T-helper 22 cell (primary cell): ENCODE measurements around the gene COX8A.
"Not testable (repeated sequence)": the region's sequence is repeated elsewhere in the genome, so short reads cannot be mapped to it uniquely, and the experiment has no call there.

Source experiments
- DNase-seq: peaks from one replicate; pipeline ENCODE4 v3.0.0-alpha.2; 2020; ENCODE audit warnings: low read depth

COX8A gene, protein sequence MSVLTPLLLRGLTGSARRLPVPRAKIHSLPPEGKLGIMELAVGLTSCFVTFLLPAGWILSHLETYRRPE

GRCh38 chr11:63974259-63975143, at the start of gene COX8A:
COX8A (plus strand) TSS chr11:63974620; CDS start chr11:63974681, 61 bp downstream.
- DNase-seq: peak; percentile 95

DNA sequence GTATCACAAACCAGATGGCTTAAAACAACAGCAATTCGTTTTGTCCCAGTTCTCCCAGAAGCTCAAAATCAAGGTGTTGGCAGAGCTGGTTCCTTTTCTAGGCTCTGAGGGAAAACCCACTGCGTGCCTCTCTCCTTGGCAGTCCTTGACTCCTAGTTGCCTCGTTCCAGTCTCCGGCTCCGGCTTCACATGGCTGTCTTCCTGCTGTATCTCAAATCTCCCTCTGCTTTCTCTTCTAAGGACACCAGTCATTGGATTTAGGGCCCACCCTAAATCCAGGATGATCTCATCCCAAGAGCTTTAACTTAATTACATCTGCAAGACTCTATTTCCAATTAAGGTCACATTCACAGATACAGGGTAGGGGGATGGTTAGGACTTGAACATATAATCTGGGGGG, 44.8 kb upstream of the COX8A start:
- no peak for DNase-seq

DNA sequence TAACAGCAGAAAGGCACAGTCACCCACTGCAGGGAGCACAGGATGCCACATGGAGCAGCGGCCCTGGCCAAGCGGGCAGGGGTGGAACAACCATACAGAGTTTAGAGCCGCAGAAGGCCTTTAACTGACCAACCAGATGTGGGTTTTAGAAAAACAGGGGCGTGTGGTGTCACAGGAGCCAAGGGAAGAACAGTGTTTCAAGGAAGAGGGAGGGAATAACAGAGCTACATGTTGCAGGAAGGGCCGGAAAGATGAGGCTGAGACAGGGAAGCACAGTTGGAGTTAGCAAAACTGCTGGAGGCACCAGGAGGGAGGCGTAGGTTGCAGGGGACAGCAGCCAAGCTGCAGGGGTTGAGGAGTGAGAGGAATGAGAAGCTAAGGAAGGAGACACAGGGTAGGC, 43.4 kb upstream of the COX8A start:
- no peak for DNase-seq

DNA sequence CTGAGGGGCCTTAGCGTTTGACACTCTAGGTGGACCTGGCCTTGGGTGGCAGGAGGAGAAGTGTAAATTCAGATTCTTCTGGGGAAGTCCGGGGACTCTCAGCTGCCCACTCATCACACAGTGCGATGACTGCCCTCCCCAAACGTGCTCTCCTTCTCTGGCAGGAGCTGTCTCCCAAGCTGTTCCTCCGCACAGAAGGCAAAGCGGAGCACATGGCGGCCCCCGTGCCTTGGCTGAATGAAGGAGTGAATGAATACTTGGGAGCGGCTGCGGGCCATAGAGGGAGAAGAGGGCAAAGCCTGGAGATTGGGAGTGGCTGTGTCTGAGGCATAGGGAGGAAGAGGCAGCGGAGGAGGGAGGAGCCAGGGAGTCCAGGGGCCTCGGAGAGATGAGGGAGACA, 42.5 kb upstream of the COX8A start:
- DNase-seq: no peak

- DNase-seq: no peak
Measured at GRCh38 chr11:63933459-63933858, 41.0 kb upstream of the COX8A start.

- DNase-seq: no peak
Measured at GRCh38 chr11:63937713-63938478, 36.5 kb upstream of the COX8A start.

GRCh38 chr11:63938479-63939396, 35.7 kb upstream of the COX8A start, which contains the start of gene NAA40:
NAA40 (plus strand) TSS chr11:63939002; CDS start chr11:63939097, 95 bp downstream.
- peak; percentile 91 for DNase-seq

DNA sequence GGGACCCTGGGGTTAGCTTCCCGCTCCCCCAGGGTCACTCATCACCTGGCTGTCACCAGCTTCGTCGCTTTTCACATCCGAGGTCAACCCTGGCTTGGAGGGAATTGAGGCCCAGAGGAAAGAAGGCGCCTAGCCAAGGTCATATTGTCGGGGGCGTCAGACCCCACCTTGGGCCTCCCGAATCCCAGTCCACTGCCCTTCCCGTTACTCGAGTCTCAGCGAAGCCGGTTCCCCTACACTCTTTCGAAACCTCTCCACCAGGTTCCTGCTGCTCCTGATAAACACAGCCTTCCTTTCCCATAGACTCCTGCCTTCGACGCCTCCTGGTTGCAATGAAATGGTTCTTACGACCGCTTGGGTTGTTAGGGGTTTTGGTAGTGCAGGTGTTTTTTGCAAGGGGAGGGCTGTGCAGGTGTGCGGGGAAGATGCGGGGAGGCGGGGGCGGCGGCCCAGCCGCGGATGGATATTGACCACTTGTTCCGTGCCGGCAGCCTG, 35.0 kb upstream of the COX8A start:
- DNase-seq: no peak

DNA sequence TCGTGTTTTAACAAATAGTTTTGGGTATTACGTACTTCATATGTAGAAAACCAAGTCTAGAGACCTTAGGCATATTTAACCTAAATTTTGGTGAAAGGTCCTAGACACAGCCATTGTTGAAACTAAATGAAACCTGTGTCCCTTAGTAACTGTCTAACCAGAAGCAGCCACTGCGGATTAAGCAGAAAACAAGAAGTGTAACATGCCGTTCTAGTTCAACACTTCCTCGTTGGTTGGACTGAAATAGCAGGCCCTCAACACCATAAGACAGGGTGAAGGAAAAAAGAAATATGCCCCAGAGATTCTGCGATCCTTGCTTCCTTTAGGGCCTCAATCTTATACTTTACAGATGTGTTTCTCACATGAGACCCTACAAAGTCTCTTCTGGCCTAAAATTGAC, 33.6 kb upstream of the COX8A start:
- DNase-seq: no peak

- DNase-seq: no peak
Measured at GRCh38 chr11:63941901-63942300, 32.5 kb upstream of the COX8A start.

DNA sequence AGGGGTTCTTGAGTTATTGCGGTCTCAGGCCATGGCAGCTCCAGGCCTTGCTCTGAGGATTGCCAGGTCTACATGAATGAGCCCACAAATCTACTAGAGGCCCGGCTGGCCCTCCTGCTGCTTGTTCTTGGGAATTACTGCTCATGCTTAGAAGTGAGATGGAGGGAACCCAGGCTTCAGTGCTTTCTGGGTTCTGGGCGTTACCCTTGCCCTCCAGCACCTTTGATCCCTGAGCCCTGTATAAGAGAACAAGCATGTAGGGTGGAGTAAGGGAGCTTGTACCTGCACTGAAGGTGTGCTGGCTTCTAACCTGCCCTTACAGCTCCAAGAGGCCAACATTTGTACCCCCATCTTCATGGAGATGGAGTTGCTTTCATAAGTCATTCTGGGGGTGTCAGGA, 31.6 kb upstream of the COX8A start:
- DNase-seq: no peak

- no peak for DNase-seq
Measured at GRCh38 chr11:63944987-63945386, 29.4 kb upstream of the COX8A start.

GRCh38 chr11:63945477-63946163, 28.8 kb upstream of the COX8A start:
- no peak for DNase-seq

GRCh38 chr11:63951779-63952536, 22.5 kb upstream of the COX8A start:
- no peak for DNase-seq

- no peak for DNase-seq
Measured at GRCh38 chr11:63952570-63952969, 21.9 kb upstream of the COX8A start.

DNA sequence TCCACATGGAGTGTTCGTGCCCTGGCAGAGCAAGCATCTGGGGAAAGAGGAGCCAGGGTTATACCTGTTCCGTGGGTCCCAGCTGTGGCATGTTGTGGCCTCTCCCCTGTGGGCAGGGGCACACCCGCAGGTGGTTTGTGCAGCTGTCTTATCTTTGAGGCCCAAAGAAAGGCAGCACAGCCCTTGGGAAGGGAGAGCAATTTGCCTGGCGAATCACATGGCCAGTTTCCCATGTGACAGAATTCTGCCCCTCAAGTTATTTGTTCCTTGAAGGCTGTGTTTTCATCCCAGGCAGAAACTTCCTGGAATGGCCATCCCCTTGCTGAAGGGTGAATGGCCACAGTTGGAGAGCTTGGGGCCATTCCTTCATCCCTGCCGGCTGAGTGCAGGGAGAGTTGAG, 16.4 kb upstream of the COX8A start:
- DNase-seq: no peak

DNA sequence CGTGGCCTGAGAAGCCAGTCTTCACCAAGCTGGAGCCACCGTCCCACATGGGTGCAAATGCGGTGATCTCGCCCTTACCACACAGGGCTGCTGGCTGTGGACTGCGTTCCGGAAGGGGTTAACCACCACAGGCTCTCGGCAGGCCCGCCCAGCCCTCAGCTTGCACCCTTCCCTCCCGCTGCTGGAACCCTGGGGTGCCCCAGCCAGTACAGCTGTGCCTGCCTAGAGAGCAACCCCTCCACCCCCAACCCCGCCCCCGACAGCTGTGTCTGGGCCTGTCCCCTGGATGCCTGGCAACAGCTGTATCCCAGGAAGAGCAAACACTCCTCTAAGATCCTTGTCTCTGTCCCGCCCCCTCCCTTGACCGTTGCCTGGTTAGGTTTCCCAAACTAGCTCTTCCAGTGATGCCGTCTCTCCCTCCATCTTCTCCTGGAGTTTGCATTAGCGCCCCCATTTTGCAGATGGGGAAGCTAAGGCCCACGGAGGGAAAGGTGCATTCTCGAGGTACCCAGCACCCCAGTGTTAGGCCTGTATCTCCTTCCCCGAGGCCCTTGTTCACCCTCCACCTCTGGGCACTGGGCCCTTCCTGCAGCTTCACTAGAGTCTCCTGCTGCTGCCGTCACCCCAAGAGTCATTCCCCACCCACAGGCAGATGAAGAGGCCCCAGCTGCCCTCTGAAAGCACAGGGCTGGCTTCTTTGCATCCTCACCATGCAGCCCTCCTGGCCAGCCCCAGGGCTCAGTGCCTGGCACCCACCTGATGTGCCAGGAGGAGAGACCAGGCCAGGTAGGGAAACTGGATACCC, 12.6 kb upstream of the COX8A start:
- DNase-seq: no peak

- DNase-seq: not testable (repeated sequence)
Measured at GRCh38 chr11:63963895-63964294, 10.5 kb upstream of the COX8A start.

DNA sequence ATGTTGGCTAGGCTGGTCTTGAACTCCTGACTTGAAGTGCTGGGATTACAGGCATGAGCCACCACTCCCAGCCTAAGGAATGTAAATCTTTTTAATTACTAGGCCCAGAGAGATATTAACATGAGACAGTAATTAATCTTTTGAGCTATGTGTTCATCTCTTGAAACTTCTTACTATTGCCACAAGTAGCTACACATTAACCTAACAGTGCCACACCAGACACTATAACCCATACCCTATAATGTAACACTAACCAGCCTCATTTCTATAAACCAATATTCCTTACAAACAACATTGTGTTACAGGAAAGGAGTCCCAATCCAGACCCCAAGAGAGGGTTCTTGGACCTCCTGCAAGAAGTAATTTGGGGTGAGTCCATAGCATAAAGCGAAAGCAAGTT, 8.0 kb upstream of the COX8A start:
- DNase-seq: no peak
